ENCODE data around the gene FCHO1.

DNA sequence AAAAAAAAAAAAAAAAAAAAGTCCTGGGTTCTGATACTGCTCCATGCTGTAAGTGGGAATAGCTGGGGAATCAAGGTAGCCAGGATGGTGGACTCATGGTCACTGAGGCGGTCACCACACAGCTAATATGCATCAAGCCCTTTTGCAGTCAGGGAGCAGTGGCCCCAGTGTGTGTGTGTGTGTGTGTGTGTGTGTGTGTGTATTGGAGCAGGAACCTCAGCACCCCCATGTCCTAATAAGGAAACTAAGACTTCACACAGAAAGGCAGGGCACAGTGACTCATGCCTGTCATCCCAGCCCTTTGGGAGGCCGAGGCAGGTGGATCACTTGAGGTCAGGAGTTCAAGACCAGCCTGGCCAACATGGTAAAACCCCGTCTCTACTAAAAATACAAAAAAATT lies 55.7 kb downstream of the FCHO1 start:
- TF ChIP-seq POLR2A (IDR thresholded peaks at IDR 0.05): no peak
- TF ChIP-seq, protein P1, sequence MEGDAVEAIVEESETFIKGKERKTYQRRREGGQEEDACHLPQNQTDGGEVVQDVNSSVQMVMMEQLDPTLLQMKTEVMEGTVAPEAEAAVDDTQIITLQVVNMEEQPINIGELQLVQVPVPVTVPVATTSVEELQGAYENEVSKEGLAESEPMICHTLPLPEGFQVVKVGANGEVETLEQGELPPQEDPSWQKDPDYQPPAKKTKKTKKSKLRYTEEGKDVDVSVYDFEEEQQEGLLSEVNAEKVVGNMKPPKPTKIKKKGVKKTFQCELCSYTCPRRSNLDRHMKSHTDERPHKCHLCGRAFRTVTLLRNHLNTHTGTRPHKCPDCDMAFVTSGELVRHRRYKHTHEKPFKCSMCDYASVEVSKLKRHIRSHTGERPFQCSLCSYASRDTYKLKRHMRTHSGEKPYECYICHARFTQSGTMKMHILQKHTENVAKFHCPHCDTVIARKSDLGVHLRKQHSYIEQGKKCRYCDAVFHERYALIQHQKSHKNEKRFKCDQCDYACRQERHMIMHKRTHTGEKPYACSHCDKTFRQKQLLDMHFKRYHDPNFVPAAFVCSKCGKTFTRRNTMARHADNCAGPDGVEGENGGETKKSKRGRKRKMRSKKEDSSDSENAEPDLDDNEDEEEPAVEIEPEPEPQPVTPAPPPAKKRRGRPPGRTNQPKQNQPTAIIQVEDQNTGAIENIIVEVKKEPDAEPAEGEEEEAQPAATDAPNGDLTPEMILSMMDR (IDR thresholded peaks at IDR 0.05): no peak

All from transverse colon (tissue), 3 donors.